Suprapubic skin (tissue), 4 donors: ENCODE results near the gene PACS1.

Source experiments
- POLR2A ChIP-seq, 2 donors: fragments of 450-650 bp; IDR thresholded peaks; one replicate each; pipeline ENCODE4 v1.6.1; 2017; ENCODE audit warnings: antibody characterized with exemption in 2 of 2, mild to moderate bottlenecking in 2 of 2, moderate library complexity in 2 of 2
- POLR2AphosphoS5 ChIP-seq, 3 donors: sonication (generic); formaldehyde crosslinking; IDR thresholded peaks; one replicate each; pipeline ENCODE4 v1.6.1; 2017; ENCODE audit warnings: antibody characterized with exemption in 3 of 3

GRCh38 chr11:66037327-66037726, 32.7 kb upstream of the PACS1 start:
- no peak for TF ChIP-seq POLR2A (IDR thresholded peaks at IDR 0.05)
- TF ChIP-seq POLR2AphosphoS5 (IDR thresholded peaks at IDR 0.05): no peak
